GDM1 (cell line): ENCODE results near the gene DNAH12.
"Not testable (repeated sequence)": the region's sequence is repeated elsewhere in the genome, so short reads cannot be mapped to it uniquely, and the experiment has no call there.

Experiments used
- DNase-seq: peaks from one replicate; lab custom pipeline; 2025; lab: John Stamatoyannopoulos, UW

Gene DNAH12

GRCh38 chr3:57303520-57303919 is 240.6 kb downstream of the DNAH12 start:
- DNase-seq: not testable (repeated sequence)

GRCh38 chr3:57298041-57298440 is 246.1 kb downstream of the DNAH12 start:
- DNase-seq: no peak

- no peak for DNase-seq
These were observed 251.1 kb downstream of the DNAH12 start for GRCh38 chr3:57292897-57293526.

GRCh38 chr3:57292159-57292896 is 251.8 kb downstream of the DNAH12 start, which contains the start of gene ASB14:
TSS of gene ASB14 (minus strand) at chr3:57292685. CDS start at chr3:57292033, 652 bp downstream.
- DNase-seq: no peak

GRCh38 chr3:57288403-57288802 is 255.7 kb downstream of the DNAH12 start:
- DNase-seq: no peak

GRCh38 chr3:57287205-57287604 is 256.9 kb downstream of the DNAH12 start:
- no peak for DNase-seq

GRCh38 chr3:57283334-57283733 is 260.8 kb downstream of the DNAH12 start:
- no peak for DNase-seq

- peak; percentile 2 for DNase-seq
These were observed 262.4 kb downstream of the DNAH12 start for GRCh38 chr3:57281715-57282114.

- DNase-seq: no peak
These were observed 264.5 kb downstream of the DNAH12 start for GRCh38 chr3:57279685-57280084.

- no peak for DNase-seq
These were observed 265.9 kb downstream of the DNAH12 start for GRCh38 chr3:57278237-57278636.

GRCh38 chr3:57275393-57275792 is 268.8 kb downstream of the DNAH12 start:
- DNase-seq: no peak

GRCh38 chr3:57274845-57275244 is 269.3 kb downstream of the DNAH12 start:
- DNase-seq: no peak

GRCh38 chr3:57268416-57268815 is 275.7 kb downstream of the DNAH12 start:
- no peak for DNase-seq

GRCh38 chr3:57261929-57262328 is 282.2 kb downstream of the DNAH12 start:
- DNase-seq: no peak

GRCh38 chr3:57261119-57261518 is 283.0 kb downstream of the DNAH12 start:
- DNase-seq: no peak

- no peak for DNase-seq
These were observed 286.5 kb downstream of the DNAH12 start for GRCh38 chr3:57257678-57258077.

GRCh38 chr3:57256844-57257243 is 287.3 kb downstream of the DNAH12 start:
- no peak for DNase-seq

- DNase-seq: no peak
These were observed 291.7 kb downstream of the DNAH12 start for GRCh38 chr3:57252404-57252803.

- DNase-seq: no peak
These were observed 299.2 kb downstream of the DNAH12 start for GRCh38 chr3:57244946-57245345.
